ENCODE data around the gene INTS6.
A peak's percentile ranks its signal among the peaks of the same experiment; 100 is the strongest.
"Not testable (repeated sequence)": the region's sequence is repeated elsewhere in the genome, so short reads cannot be mapped to it uniquely, and the experiment has no call there.

Gene INTS6

DNA sequence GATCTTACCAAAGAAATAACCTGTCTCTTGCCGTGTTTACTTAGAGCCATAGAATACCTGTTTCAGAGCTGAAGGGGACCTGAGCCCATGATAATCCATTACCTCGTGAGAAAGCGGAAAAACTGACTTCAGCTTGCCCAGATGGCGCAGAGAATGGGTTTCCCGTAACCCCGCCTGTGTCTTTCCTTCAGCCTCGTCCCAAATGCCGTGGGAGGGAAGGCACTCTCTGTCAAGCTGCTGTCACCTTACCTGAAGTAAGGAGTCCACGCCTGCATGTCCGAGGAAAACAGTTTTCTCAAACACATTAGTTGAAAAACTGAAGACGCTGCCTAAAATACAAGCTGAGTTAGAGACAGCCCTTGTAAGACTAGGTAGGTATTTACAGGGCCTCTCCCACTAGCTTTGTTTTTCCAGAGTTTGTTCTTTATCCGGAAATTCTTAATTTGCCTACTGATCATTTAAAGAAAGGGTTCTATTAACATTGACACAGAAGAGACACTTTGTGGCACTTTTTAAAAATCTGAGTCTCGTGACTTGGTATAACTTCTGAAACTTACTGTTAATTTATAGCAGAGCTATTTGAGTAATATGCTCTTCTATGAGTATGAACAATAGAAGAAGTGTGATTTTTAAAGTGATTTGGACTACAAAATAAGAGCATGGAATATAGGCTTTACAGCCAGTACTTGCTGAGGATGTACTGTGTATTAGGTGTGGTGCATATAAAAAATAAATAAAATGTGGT, 1.3 kb upstream of the INTS6 start:
- DNase-seq (ENCODE audit: low spot score): no peak

- peak; percentile 91 for DNase-seq (ENCODE audit: low spot score)
Measured at GRCh38 chr13:51453207-51453958, 547 bp upstream of the INTS6 start.

GRCh38 chr13:51451467-51452360, 1.1 kb downstream of the INTS6 start:
- peak; percentile 83 for DNase-seq (ENCODE audit: low spot score)

GRCh38 chr13:51451134-51451466, 1.7 kb downstream of the INTS6 start:
- no peak for DNase-seq (ENCODE audit: low spot score)

- peak; percentile 31 for DNase-seq (ENCODE audit: low spot score)
Measured at GRCh38 chr13:51449018-51449417, 3.8 kb downstream of the INTS6 start.

DNA sequence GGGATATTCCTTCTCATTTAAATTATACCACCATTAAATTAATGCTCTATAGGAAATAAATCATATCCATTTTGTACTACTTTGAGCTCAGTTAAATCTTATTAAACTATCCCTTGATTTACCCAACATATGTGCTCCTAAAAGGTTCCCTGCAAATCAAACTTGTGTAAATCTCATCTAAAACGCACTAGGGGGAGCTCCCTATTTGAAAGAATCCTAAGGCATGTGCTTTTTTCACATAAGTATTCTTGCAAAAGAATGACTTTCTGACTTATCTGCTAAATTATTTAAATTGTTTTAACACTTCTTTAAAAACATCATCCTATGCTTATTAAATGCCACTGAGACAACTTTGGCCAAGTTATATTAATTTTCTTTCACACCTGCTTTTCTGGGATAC, 7.9 kb downstream of the INTS6 start:
- DNase-seq (ENCODE audit: low spot score): peak; percentile 43

GRCh38 chr13:51440381-51440780, 12.5 kb downstream of the INTS6 start:
- peak; percentile 50 for DNase-seq (ENCODE audit: low spot score)

DNA sequence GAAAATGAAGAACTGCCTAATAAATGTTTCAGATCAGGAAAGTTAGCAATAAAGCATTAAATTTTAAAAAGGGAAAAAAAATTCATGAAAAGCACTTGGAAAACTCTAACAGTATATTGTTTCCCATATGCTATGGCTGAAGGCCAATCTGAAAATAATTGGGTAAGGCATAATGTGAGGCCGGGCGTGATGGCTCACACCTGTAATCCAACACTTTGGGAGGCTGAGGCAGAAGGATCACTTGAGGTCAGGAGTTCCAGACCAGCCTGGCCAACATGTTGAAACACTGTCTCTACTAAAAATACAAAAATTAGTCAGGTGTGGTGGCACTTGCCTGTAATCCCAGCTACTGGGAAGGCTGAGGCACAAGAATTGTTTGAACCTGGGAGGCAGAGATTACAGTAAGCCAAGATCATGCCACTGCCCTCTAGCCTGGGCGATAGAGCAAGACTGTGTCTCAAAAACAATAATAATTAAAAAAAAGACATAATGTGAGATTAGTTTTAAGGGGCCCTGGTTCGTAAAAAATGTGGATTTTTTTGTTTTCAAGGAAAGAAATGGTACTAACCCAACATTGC, 15.2 kb downstream of the INTS6 start:
- DNase-seq (ENCODE audit: low spot score): no peak

DNA sequence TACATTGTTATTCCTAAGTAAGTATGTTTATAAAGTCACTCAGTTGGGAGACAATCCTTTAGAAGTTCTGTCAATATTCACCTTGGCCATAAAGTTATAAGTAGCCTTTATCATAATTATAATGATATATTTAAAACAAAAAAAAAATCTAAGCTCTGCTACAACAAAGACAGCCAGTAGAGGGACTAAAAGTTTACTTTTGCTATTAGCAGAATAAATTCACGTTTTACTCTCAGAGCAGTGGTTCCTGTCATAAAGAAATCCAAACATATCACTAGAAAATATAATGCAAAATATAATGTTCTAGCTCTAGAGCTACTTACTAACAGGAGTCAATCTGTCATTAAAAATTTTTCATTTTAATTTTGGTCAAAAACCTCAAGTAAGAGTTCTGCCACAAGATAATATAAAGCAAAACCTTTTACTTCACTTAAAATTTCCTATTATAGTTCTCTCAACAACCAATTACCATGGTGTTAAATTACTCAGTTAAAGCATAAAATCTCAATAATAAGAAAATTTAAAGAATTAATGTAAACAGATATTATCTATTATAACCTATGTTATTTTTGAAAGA, 17.7 kb downstream of the INTS6 start:
- DNase-seq (ENCODE audit: low spot score): peak; percentile 48

GRCh38 chr13:51432576-51432975, 20.3 kb downstream of the INTS6 start:
- DNase-seq (ENCODE audit: low spot score): no peak

DNA sequence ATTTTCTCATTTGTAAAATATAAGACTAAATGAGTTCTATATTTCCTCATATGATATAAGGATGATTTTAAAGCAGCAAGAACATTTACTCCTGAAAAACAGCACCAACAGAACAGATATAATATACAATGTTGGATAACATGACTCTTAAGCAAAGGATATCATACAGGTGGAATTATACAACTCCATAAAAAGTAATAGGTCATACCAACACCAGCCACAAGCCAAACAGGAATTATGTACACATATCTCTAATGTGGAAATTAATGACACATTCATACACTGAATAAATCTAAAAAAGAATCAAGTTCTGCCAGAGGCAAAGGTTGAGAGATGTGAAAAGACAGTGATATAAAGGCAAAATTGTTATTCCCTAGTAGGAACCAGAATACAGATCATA, 25.9 kb downstream of the INTS6 start:
- DNase-seq (ENCODE audit: low spot score): no peak

- no peak for DNase-seq (ENCODE audit: low spot score)
Measured at GRCh38 chr13:51425410-51426042, 27.3 kb downstream of the INTS6 start.

DNA sequence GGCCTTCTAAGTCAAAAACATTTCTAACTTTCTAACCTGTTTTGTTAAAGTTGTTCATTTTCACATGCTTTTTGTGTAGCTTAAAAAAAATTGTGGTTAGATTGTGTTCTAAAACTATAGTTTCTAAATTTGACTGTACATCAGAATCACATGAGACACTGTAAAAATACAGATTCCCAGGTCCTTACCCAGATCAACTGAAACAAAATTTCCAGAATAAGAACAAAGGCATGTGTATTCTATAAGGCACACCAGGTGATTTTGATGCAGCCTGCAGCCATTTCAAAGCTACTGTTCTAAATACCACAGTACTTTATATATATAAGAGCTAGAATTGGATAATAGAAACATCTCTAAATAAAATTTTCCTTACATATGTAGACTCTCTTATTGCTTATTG, 29.1 kb downstream of the INTS6 start:
- DNase-seq (ENCODE audit: low spot score): no peak

DNA sequence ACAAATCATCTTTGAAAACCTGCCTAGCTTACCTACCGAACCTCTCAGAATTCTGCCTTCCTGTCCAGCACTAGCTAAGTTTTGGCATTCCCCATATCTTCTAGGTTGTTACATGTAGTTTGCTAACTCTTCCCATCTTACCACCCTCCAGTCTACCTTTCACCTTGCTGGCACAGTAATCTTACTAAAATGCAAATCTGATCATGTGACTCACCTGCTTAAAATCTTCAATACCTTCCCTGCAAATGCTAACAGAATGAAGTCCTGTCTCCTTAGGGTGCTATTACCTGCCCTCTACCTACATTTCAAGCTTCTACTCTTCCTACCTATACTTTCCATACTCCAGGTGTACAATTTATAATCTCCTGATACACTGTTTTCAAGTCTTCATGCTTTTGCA, 30.4 kb downstream of the INTS6 start:
- no peak for DNase-seq (ENCODE audit: low spot score)

DNA sequence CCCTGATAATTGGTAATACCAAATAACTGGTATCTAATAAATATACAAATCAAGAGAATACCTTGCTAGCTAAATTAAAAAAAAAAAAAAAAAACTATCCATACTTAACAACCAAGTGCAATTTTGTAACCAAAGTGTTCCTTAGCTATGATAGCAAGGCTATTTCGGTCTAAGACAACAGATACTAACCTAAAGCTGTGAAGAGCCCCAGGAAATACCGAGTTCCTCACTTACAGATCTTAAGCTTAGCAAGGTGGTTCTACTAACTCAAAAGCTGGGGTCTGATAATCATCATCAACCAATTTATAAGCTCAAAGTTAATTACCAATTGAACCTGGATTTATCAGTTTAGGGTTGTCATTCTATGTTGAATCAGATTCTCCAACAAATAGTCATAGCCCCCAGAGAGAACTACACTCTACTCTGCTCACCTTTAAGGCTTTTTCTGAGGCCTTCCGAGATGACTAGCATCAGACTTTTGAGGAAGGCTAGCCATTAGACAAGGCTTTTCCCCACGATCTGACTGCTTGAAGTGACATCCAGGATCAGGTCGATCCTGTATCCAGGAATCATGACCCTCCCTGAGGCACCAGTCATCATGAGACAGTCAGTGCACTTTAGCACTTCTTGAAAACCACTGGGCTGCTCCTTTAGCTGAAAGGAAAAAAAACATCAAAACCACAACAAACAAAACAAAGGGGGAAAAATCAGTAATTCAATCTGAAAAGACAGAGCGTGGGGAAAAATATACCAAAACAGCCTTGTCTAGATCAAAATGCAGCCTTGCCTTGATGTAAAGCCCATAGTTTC, 31.9 kb downstream of the INTS6 start:
- no peak for DNase-seq (ENCODE audit: low spot score)

DNA sequence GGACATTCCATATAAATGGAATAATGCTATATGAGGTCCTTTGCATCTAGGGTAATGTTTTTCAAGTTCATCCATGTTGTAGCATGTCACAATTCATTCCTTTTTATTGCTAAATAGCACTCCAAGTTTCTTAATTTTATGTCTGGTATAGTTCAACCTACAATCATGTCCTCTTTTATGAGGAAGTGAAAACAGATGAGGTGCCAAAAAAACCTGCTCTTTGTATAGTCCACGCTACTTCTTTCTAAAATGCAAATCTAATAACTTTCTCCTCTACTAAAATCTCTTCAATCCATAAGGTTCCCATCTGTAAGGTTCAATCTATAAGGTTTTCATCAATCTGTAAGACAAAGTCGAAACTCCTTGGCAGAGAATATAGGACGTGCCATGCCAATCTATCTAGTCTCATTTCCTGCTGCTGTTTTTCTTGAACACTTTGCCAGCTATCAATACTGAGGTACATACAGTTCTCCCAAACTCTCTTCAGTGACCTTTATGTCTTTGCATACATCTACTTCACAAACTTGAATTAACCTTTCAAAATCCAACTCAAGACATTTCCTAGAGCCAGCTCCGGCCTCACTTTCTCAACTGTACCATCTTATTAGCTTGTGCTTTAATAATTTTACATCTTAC, 33.7 kb downstream of the INTS6 start:
- DNase-seq (ENCODE audit: low spot score): no peak

GRCh38 chr13:51417716-51418115, 35.1 kb downstream of the INTS6 start:
- DNase-seq (ENCODE audit: low spot score): no peak

DNA sequence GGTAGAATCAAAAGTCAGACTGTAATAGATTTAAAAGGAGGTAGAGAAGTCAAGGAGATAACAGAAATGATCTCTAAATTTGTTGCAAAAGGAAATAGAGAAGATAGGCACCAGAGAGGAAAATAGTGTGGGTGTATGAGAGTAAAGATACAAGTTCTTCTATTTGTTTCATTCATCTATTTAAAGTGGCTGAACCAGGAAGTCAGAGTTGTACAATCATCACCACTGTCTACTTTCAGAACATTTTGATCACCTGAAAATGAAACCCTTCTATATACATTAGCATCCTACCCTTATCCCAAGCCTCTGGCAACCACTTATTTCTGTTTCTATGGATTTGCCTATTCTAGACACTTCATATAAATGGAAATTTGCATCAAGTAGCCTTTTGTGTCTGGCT, 36.7 kb downstream of the INTS6 start:
- no peak for DNase-seq (ENCODE audit: low spot score)

DNA sequence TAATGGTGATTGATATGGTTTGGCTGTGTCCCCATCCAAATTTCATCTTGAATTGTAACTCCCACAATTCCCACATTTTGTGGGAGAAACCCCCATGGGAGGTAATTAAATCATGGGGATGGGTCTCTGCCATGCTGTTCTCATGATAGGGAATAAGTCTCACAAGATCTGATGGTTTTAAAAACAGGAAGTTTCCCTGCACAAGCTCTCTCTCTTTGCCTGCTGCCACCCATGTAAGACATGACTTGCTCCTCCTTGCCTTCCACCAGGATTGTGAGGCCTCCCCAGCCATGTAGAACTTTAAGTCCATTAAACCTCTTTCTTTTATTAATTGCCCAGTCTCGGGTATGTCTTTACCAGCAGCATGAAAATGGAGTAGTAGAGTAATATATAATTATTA, 37.5 kb downstream of the INTS6 start:
- not testable (repeated sequence) for DNase-seq (ENCODE audit: low spot score)

- no peak for DNase-seq (ENCODE audit: low spot score)
Measured at GRCh38 chr13:51412431-51412830, 40.4 kb downstream of the INTS6 start.

Measured in hematopoietic multipotent progenitor cell treated with erythropoietin and hydrocortisone succinate and interleukin-3 and kit ligand, for 17 days (in vitro differentiated cells).